ENCODE measurements around the gene GRIK2. TPM values are rescaled to one million over a fixed set of nuclear protein-coding genes. Genes with fewer than 3 reads are reported as not detected.
"Not testable (repeated sequence)": the region's sequence is repeated elsewhere in the genome, so short reads cannot be mapped to it uniquely, and the experiment has no call there.

The GRIK2 gene
- total RNA-seq, 2 donors from 2014 or later = 1.2 to 1.9 TPM

- ATAC-seq (no peak), DNase-seq (no peak)
- intact Hi-C loops (cut with DNase I, micrococcal nuclease) = no loop called here
These were observed 192.0 kb downstream of the GRIK2 start for GRCh38 chr6:101585501-101585900.

- no peak for DNase-seq
- ATAC-seq = peak; percentile 19
- intact Hi-C loops (cut with DNase I, micrococcal nuclease) = no loop called here
These were observed 194.8 kb downstream of the GRIK2 start for GRCh38 chr6:101588343-101588742.

- intact Hi-C loops (cut with DNase I, micrococcal nuclease) = no loop called here
- no peak for ATAC-seq
- DNase-seq = no peak
These were observed 201.8 kb downstream of the GRIK2 start for GRCh38 chr6:101595276-101595675.

GRCh38 chr6:101597693-101598092, 204.2 kb downstream of the GRIK2 start:
- no peak for ATAC-seq
- intact Hi-C loops (cut with DNase I, micrococcal nuclease) = no loop called here

GRCh38 chr6:101605426-101605825, 211.9 kb downstream of the GRIK2 start:
- intact Hi-C loops (cut with DNase I, micrococcal nuclease) = no loop called here
- DNase-seq (no peak), ATAC-seq (no peak)

More at GRCh38 chr6:101597693-101598092, 204.2 kb downstream of the GRIK2 start:
- DNase-seq = no peak

GRCh38 chr6:101605874-101606273, 212.4 kb downstream of the GRIK2 start:
- ATAC-seq (no peak), DNase-seq (no peak)
- intact Hi-C loops (cut with DNase I, micrococcal nuclease) = no loop called here

GRCh38 chr6:101607111-101607690, 213.7 kb downstream of the GRIK2 start:
- intact Hi-C loops (cut with DNase I, micrococcal nuclease) = no loop called here
- DNase-seq = no peak
- peak; percentile 88 for ATAC-seq

GRCh38 chr6:101608703-101609102, 215.2 kb downstream of the GRIK2 start:
- ATAC-seq = peak; percentile 68
- intact Hi-C loops (cut with DNase I, micrococcal nuclease) = no loop called here
- no peak for DNase-seq

GRCh38 chr6:101613556-101613955, 220.0 kb downstream of the GRIK2 start:
- ATAC-seq (no peak), DNase-seq (no peak)
- intact Hi-C loops (cut with DNase I, micrococcal nuclease) = no loop called here

- ATAC-seq = no peak
- intact Hi-C loops (cut with DNase I, micrococcal nuclease) = no loop called here
- DNase-seq = no peak
These were observed 221.3 kb downstream of the GRIK2 start for GRCh38 chr6:101614774-101615173.

GRCh38 chr6:101626269-101626668, 232.8 kb downstream of the GRIK2 start:
- no peak for ATAC-seq
- intact Hi-C loops (cut with DNase I, micrococcal nuclease) = no loop called here
- no peak for DNase-seq

- ATAC-seq (no peak), DNase-seq (no peak)
- intact Hi-C loops (cut with DNase I, micrococcal nuclease) = no loop called here
These were observed 237.4 kb downstream of the GRIK2 start for GRCh38 chr6:101630941-101631340.

GRCh38 chr6:101633081-101633480, 239.6 kb downstream of the GRIK2 start:
- no peak for DNase-seq
- intact Hi-C loops (cut with DNase I, micrococcal nuclease) = no loop called here
- no peak for ATAC-seq

- DNase-seq; ATAC-seq; intact Hi-C loops (cut with DNase I, micrococcal nuclease): not testable (repeated sequence)
These were observed 245.4 kb downstream of the GRIK2 start for GRCh38 chr6:101638865-101639264.

GRCh38 chr6:101640131-101640530, 246.6 kb downstream of the GRIK2 start:
- no peak for DNase-seq
- intact Hi-C loops (cut with DNase I, micrococcal nuclease) = no loop called here
- ATAC-seq = no peak

- ATAC-seq (no peak), DNase-seq (no peak)
- intact Hi-C loops (cut with DNase I, micrococcal nuclease) = no loop called here
These were observed 252.3 kb downstream of the GRIK2 start for GRCh38 chr6:101645770-101646169.

GRCh38 chr6:101650402-101651100, 257.0 kb downstream of the GRIK2 start:
- no peak for ATAC-seq
- intact Hi-C loops (cut with DNase I, micrococcal nuclease) = no loop called here
- no peak for DNase-seq

- intact Hi-C loops (cut with DNase I, micrococcal nuclease) = no loop called here
- ATAC-seq = no peak
- DNase-seq = no peak
These were observed 258.6 kb downstream of the GRIK2 start for GRCh38 chr6:101652079-101652478.

GRCh38 chr6:101655109-101655508, 261.6 kb downstream of the GRIK2 start:
- DNase-seq (no peak), ATAC-seq (no peak)
- intact Hi-C loops (cut with DNase I, micrococcal nuclease) = no loop called here

GRCh38 chr6:101662111-101662897, 268.8 kb downstream of the GRIK2 start:
- ATAC-seq (no peak), DNase-seq (no peak)
- intact Hi-C loops (cut with DNase I, micrococcal nuclease) = no loop called here
